Left lung (tissue), 10 donors: Measurements from ENCODE around the gene TIMM29. TPM values are rescaled to one million over a fixed set of nuclear protein-coding genes. Genes with fewer than 3 reads are reported as not detected.
"Not testable (repeated sequence)": the region's sequence is repeated elsewhere in the genome, so short reads cannot be mapped to it uniquely, and the experiment has no call there.

Experiments used
- ATAC-seq: fragments of 200-7000 bp; cut with Tn5 transposase; one replicate; pipeline ENCODE4 v1.9.1; 2020; ENCODE audit warnings: moderate library complexity
- DNase-seq, 4 donors: peaks; one replicate each; pipeline ENCODE4 v3.0.0-alpha.2; 2013 to 2020
- H3K27ac ChIP-seq, 2 donors: fragments of 200-600 bp; sonication (generic) in 1 of 2; one replicate each; pipeline versions ENCODE4 v1.5.0 to v1.8.0; 2020 to 2021
- H3K27me3 ChIP-seq, 2 donors: fragments of 200-600 bp; sonication (generic) in 1 of 2; one replicate each; pipeline versions ENCODE4 v1.5.0 to v1.8.0; 2020 to 2021
- H3K36me3 ChIP-seq, 2 donors: fragments of 200-600 bp; sonication (generic) in 1 of 2; one replicate each; pipeline versions ENCODE4 v1.5.0 to v1.8.0; 2020 to 2021
- H3K4me1 ChIP-seq, 2 donors: fragments of 200-600 bp; one replicate each; pipeline ENCODE4 v1.8.0; 2021
- H3K4me3 ChIP-seq, 2 donors: fragments of 200-600 bp; sonication (generic) in 1 of 2; one replicate each; pipeline versions ENCODE4 v1.5.0 to v1.8.0; 2020 to 2021; ENCODE audit warnings: mild to moderate bottlenecking in 1 of 2
- H3K9me3 ChIP-seq, 2 donors: fragments of 200-600 bp; sonication (generic) in 1 of 2; one replicate each; pipeline versions ENCODE4 v1.5.0 to v1.8.0; 2020 to 2021
- intact Hi-C, 2 donors: fragments of 100-400 bp; cut with DNase I; formaldehyde crosslinking; loops; one replicate each; pipeline versions ENCODE4 v1.11.2 to v1.14.2; 2022
- polyA plus RNA-seq, 6 donors: library from polyadenylated mRNA; unstranded; fragments of 120-200 nt; gene quantifications; one replicate each; pipeline ENCODE4 v1.2.1, GENCODE V29; 2013; ENCODE audit not compliant: insufficient read length in 6 of 6
- total RNA-seq, 2 donors: library from RNA; stranded (reverse); fragmentation: NEBNext Ultra II Directional; extraction: Animal tissue kit (Norgen Biotek cat#: 25700); gene quantifications; one replicate each; pipeline ENCODE4 v1.2.1, GENCODE V29; 2021
- TF ChIP-seq, protein P1 (sequence below), 2 donors: fragments of 200-600 bp; sonication (generic) in 1 of 2; IDR thresholded peaks; one replicate each; pipeline versions ENCODE4 v1.5.0 to v1.8.0; 2021; ENCODE audit warnings: antibody characterized with exemption in 2 of 2
- donor health status: DM: no; HTN: yes; CAD: no.
- donor health status: DM: no; HTN: no; CAD: no.

Gene TIMM29
- total and polyA plus RNA-seq, 8 donors = 18.8 to 28.5 (median 25.3) TPM

- ATAC-seq (no peak), DNase-seq (no peak)
- H3K4me3 ChIP-seq = no peak overlapping the region
These were observed 16.7 kb downstream of the TIMM29 start for GRCh38 chr19:10945264-10945663.

DNA sequence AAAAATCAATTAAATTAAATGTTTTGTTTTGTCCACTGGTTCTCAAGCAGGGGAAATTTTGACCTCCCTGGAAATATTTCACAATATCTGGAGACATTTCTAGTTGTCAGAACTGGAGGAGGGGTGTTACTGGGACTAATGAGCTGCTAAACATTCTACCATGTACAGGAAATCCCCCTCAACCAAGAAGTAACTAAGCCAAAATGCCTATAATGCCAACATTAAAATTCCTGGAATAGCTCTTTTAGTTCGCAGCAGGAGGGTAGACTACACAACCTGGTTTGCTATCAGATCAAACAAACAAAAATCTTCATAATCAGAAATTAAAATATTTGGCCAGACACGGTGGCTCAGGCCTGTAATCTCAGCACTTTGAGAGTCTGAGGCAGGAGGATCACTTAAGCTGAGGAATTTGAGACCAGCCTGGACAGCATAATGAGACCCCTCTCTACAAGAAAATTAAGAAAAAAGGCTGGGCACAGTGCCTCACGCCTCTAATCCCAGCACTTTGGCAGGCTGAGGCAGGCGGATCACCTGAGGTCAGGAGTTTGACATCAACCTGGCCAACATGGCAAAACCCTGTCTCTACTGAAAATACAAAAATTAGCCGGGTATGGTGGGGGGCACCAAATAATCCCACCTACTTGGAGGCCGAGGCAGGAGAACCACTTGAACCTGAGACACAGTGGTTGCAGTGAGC lies 18.5 kb downstream of the TIMM29 start:
- ATAC-seq (peak; percentile 49), DNase-seq (peak in 2 of 4 donors; percentile 77 to 84)
- intact Hi-C loops = no loop called here

More at GRCh38 chr19:10945264-10945663, 16.7 kb downstream of the TIMM29 start:
- H3K4me1 ChIP-seq = peaks cover 0 to 14% of the 10 kb centered on the region in 2 donors
- TF ChIP-seq, protein P1, sequence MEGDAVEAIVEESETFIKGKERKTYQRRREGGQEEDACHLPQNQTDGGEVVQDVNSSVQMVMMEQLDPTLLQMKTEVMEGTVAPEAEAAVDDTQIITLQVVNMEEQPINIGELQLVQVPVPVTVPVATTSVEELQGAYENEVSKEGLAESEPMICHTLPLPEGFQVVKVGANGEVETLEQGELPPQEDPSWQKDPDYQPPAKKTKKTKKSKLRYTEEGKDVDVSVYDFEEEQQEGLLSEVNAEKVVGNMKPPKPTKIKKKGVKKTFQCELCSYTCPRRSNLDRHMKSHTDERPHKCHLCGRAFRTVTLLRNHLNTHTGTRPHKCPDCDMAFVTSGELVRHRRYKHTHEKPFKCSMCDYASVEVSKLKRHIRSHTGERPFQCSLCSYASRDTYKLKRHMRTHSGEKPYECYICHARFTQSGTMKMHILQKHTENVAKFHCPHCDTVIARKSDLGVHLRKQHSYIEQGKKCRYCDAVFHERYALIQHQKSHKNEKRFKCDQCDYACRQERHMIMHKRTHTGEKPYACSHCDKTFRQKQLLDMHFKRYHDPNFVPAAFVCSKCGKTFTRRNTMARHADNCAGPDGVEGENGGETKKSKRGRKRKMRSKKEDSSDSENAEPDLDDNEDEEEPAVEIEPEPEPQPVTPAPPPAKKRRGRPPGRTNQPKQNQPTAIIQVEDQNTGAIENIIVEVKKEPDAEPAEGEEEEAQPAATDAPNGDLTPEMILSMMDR (IDR thresholded peaks at IDR 0.05) = no peak
- intact Hi-C loops = no loop called here
- no peaks in the 10 kb centered on the region for H3K36me3 ChIP-seq
- no peak overlapping the region for H3K27ac ChIP-seq
- no peaks in the 10 kb centered on the region for H3K9me3 ChIP-seq
- no peaks in the 10 kb centered on the region for H3K27me3 ChIP-seq

DNA sequence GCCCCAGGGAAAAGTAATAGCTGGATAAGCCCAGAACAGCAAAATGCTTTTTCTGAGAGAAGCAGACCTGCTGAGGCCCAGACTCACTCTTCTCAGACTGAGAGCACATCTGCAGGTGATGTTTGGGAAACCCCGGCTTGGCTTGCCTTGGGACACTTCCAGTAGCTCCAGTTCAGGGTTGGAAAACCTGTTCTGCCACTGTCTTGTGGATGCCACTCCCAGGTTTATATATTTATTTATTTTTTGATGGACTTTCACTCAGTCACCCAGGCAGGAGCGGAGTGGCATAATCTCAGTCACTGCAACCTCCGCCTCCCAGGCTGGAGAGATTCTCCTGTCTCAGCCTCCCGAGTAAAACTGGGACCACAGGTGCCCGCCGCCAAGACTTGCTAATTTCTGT lies 24.2 kb downstream of the TIMM29 start:
- Histone ChIP-seq H3K36me3 (no peaks in the 10 kb centered on the region), H3K9me3 (no peaks in the 10 kb centered on the region), H3K27ac (no peak overlapping the region), H3K27me3 (no peaks in the 10 kb centered on the region), H3K4me3 (no peak overlapping the region), H3K4me1 (no peaks in the 10 kb centered on the region)
- intact Hi-C loops = no loop called here
- ATAC-seq (peak; percentile 48), DNase-seq (no peak)
- TF ChIP-seq, protein P1 (IDR thresholded peaks at IDR 0.05) = no peak

More for the DNA sequence above, 18.5 kb downstream of the TIMM29 start:
- Histone ChIP-seq H3K27me3 (no peaks in the 10 kb centered on the region), H3K27ac (peak overlapping the region; percentile 11 to 39), H3K4me3 (no peak overlapping the region), H3K9me3 (no peaks in the 10 kb centered on the region), H3K36me3 (no peaks in the 10 kb centered on the region), H3K4me1 (peaks cover 0 to 4% of the 10 kb centered on the region in 2 donors)
- TF ChIP-seq, protein P1 (IDR thresholded peaks at IDR 0.05) = no peak

GRCh38 chr19:10959277-10959968 lies 30.8 kb downstream of the TIMM29 start:
- Histone ChIP-seq H3K4me1 (peaks cover 17 to 39% of the 10 kb centered on the region in 2 donors), H3K27ac (peak overlapping the region in 1 of 2 donors; percentile 93), H3K4me3 (peak overlapping the region; percentile 60 to 83)
- H3K9me3 ChIP-seq, H3K27me3 ChIP-seq, intact Hi-C loops, ATAC-seq, DNase-seq, H3K36me3 ChIP-seq: not testable (repeated sequence)

DNA sequence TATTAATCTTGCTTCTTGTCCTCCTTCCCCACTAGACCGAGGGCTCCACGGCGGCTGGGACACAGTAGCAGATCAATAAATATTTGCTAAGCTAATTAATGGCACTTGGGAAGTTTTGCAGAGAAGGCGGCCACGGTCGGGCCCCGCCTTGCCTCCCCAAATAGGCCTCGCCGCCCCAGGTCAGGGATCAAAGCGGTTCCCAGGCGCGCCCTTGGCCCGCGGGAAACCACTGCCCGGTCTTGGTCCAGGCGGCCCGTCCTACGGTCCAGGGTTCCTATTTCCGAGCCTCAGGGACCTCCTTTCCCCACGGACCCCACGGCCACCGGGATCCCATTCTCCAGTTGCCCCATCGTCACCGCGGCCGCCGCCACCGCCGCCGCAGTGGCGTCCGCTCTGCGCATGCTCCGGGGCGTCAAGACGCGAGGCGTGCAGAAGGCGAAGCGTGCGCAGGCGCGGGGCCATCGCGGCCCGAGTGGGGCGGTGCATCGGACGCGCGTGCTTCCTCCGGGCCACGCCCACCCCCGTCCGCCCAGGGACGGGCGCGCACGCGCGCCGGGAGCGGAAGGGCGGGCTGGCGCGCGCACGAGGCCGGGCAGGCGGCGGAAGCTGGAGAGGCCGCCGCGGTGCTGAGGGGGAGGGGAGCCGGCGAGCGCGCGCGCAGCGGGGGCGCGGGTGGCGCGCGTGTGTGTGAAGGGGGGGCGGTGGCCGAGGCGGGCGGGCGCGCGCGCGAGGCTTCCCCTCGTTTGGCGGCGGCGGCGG lies 31.9 kb downstream of the TIMM29 start, which contains the start of gene SMARCA4:
Gene SMARCA4, plus strand, starts transcription at position 717 of the 759 bp plus-strand sequence. CDS start 23,122 bp downstream, outside the sequence.
- intact Hi-C loops = no loop called here

More for the DNA sequence above, 31.9 kb downstream of the TIMM29 start, which contains the start of gene SMARCA4:
- ATAC-seq (peak; percentile 92), DNase-seq (peak; percentile 97 to 100 (median 98))
- Histone ChIP-seq H3K27ac (peak within 1 kb of the TSS; percentile 93 to 94), H3K36me3 (no peaks in the 10 kb centered on the region), H3K27me3 (no peaks in the 10 kb centered on the region), H3K9me3 (no peaks in the 10 kb centered on the region), H3K4me1 (peaks cover 17 to 44% of the 10 kb centered on the region in 2 donors), H3K4me3 (peak within 1 kb of the TSS; percentile 65 to 83)
- TF ChIP-seq, protein P1 (IDR thresholded peaks at IDR 0.05) = no peak
